Erythroblast (primary cell): ENCODE results near the gene CEP192.

ENCODE experiments used
- DNase-seq, 2 experiments: peaks; one replicate each; lab custom pipeline; 2025; lab: John Stamatoyannopoulos, UW
- GATA1 ChIP-seq: IDR thresholded peaks from 2 replicates; pipeline ENCODE4 v1.6.1; 2011; ENCODE audit warnings: low read depth, mild to moderate bottlenecking, control low read depth, low read length, moderate library complexity
- POLR2A ChIP-seq: IDR thresholded peaks from 2 replicates; pipeline ENCODE4 v1.6.1; 2011; ENCODE audit warnings: mild to moderate bottlenecking, low read length

Gene CEP192

DNA sequence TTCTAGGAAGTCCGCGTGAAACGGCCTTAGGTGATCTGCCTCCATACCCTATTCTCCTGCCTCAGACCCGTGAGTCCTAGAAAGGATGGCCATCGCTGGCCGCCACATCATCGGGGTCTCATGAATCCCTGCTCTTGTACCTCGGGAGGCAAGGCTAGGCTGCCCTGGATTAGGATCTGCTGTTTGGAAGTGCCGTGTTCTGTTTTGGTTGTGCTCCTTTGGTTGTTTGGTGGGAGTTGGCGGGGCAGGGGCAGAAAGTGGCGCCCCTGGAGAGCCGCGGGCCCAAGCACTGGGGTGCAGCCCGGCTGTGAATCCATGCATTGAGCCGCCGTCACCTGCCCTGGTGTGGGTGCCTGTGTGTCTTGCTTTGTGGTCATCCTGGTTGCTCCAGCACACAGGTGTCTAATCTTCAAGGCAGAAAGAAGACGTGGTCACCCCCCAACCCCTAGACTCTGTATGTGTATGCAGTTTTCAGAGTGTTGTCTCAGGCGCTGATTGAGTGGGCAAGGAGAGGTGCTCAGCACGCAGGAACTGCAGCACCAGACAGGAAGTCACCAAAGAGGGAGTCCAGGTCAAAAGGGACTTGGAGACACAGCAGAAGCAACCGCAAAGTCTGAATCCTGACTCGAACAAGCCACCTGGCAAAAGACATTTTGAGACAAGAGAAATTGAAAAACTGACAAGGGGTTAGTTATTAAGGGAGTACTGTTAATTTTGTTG is 147.4 kb downstream of the CEP192 start:
- no peak for DNase-seq
- TF ChIP-seq GATA1 (no peak), POLR2A (no peak)

DNA sequence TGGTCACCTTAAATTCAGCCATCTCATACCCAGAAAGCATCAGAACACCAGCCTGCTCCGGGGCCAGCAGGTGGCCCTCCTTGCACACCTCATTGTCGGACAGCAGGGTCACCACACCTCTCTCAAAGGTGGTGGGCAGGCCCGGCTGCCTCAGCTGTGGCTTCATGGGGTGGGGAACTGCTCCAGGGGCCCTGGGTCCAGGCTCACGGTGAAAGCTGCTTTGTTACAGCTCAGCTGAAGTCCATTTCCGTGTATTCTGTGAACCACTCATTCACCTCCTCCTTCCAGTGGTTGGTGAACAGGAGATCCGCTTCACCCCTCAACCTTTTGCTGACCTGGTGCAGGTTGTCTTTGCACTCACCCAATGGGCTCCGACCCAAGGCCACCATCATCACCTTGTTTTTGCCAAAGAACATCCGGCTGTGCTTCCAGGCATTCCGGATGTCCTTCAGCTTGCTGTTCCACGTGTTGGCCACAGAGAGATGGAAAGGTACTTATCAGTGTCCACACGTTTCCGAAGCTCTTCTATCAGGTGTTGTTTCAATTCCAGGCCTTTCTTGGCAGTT is 148.8 kb downstream of the CEP192 start:
- TF ChIP-seq POLR2A (no peak), GATA1 (no peak)
- DNase-seq: no peak

DNA sequence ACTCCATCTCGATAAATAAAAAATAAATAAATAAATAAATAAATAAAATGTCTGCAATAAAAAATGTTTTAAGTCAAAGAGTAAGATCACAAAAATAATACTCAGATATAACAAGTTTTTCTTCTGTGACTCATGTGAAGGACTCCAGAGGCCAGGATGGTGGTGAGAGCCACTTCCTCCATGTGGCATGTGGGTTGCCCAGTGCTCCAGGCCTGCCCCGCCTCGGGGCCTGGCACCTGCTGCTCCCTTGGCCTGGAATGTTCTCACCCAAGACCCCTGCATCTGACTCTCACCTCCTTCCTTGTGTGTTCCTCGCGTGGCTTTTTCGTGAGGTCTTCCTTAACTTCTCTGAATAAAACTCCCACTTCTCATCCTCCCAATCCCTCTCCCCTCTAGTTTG is 150.0 kb downstream of the CEP192 start:
- no peak for DNase-seq
- TF ChIP-seq GATA1 (no peak), POLR2A (no peak)

DNA sequence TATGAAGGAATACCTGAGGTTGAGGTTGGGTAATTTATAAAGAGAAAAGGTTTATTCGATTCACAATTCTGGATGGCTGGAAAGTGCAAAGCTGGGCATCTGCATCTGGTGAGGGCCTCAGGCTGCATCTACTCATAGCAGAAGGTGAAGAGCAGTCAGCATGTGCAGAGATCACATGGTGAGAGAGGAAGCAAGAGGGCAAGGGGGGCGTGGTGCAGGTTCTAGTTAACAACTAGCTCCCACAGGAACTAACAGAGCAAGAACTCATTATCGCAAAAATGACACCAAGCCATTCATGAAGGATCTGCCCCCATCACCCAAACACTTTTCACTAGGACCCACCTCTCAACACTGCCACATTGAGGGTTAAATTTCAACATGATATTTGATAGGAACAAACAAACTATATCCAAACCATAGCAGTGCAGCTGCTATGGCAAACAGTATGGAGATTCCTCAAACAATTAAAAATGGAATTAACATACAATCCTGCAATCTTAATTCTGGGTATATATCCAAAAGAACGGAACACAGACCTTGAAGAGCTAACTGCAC is 154.6 kb downstream of the CEP192 start:
- no peak for TF ChIP-seq GATA1
- DNase-seq: no peak

DNA sequence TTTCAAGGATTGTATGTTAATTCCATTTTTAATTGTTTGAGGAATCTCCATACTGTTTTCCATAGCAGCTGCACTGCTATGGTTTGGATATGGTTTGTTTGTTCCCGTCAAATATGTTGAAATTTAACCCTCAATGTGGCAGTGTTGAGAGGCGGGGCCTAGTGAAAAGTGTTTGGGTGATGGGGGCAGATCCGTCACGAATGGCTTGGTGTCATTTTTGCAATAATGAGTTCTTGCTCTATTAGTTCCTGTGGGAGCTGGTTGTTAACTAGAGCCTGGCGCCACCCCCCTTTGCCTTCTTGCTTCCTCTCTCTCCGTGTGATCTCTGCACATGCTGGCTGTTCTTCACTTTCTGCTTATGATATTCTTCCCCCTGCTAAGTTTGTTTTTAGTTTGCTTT is 156.0 kb downstream of the CEP192 start:
- TF ChIP-seq POLR2A (no peak), GATA1 (no peak)
- DNase-seq: no peak

DNA sequence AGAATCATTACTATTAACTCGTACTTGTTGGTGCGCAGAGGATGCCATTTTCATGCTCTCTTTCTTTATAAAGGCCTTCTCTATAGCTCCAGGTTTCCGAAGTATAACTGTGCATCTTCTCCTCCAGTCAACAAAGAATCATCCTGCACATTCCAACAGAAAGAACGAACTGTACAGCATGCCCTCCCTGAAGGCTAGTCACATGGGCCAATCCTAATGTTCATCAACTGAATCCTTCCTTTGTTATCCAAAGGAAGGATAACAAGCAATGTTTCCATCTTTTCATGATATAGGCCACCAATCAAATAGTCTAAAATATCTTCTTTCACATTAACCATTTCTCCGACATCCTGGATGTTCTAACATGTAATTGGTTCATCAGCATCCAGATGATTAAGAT is 160.5 kb downstream of the CEP192 start:
- TF ChIP-seq GATA1: no peak
- TF ChIP-seq POLR2A: no peak
- no peak for DNase-seq

DNA sequence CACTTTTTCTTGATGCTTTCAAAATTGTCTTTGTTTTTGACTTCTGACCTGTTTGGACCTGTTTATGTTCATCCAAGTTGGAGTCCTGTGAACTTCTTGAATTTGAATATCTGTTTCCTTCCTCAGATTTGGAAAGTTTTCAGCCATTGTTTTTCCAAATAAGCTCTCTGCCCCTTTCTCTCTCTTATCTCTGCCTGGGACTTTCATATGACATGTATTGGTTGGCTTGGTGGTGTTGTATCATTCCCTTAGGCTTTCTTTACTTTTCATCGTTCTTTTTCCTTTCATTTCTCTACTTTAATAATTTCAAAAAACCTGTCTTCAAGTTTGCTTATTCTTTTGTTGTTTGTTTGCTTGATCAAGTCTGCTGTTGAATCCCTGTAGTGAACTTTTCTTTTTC is 167.3 kb downstream of the CEP192 start:
- DNase-seq: no peak
- TF ChIP-seq POLR2A: no peak
- TF ChIP-seq GATA1: no peak

DNA sequence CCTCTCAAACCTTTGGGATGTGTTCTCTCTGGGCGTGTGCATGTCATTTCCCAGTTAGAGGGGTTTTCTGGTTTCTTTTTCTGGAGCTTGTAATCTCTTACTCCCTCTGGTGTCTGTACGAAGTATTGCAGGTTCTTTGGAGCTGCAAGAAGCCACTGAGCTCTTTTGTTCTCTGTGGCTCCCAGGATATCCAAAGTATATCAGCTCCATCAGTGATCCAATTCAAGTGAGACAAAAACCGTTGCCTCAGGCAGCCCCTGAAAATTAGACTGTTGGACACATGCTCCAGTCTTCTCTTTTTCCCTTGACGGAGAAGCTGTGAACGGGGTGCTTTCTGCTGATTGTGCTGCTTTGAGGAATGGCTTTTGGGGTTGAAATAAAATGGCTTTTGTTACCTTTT is 168.4 kb downstream of the CEP192 start:
- TF ChIP-seq GATA1 (no peak), POLR2A (no peak)
- DNase-seq: peak; percentile 70 to 82

DNA sequence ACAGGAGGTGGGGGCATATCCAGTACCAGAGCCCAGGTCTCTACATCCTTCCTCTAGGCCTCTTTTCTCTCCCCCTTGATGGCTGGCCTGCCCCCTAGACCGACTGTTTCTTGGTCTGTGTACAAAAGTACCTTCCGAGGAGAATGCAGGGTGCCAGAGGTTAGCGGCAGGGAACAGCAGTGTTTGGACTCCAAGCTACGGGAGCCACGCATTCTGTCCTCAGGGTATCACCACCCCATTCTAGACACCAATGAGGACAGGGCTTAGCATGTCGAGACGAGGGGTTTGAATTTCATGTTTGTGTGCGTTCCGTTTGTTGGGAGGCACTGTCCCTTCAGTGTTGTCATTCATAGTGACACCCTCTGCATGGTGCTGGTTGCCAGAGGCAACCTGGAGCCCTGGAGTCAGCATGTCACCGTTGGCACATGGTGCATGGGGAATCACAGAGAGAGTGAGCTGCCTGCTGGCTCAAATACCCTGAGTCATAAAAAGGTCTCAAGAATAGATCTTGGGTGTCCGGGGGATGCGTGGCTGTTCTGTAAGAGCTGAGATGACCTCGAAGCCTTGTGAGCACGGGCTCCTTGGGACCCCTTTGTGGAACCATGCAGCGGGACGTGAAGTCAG is 170.2 kb downstream of the CEP192 start:
- DNase-seq: no peak
- TF ChIP-seq POLR2A (no peak), GATA1 (no peak)

DNA sequence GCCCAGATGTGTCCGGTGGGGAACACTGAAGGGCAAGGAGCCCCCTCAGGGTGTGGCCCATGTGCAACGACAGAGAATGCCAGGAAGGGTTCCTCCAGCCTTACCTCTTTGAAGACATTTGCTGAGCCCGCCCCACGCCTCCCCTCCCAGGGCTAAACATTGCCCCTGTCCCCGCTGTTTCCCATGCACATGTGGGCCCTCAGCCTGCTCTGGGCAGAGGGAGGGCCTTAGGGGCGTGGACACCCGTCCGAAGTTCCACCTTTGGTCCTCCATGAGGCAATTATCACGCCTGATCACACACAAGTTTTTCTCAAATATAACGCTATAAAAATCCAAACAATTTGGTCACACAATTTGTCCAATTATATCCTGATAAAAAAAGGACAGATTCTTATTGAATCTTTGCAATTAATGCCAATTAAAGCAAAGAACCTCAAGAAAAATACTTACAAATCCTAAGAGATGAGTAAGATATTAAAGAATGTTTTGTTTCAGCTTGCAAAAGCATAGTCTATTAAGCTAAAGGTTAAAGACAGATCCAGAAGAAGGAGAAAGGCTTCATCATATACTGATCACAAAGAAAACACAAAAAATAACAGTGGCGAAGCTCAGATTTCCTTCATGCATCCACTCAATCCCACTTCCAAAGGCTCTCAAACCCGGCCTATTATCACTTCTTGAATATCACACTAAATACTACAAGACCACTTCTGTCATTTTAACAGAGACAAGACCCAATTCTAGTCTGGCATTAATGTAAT is 172.2 kb downstream of the CEP192 start:
- no peak for TF ChIP-seq GATA1
- TF ChIP-seq POLR2A: no peak
- DNase-seq: no peak

DNA sequence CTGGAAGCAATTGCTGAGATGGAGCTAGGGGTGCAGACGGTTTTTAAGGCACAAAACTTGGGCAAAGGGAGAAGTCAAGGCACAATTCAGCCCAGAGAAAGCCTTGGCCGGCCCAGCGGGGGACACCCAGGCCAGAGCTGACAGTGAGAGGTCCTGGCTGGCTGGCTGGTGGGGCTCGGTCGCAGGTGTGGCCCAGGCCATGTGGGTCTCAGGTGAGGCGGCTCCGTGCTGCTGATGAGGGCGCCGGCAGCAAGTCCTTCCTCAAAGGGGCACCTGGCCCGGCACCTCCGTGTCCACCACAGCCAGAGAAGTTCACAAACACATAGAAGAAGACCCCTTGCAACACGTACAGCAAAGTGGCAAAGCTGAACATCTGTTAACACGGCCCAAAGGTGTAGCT is 173.2 kb downstream of the CEP192 start:
- DNase-seq: no peak
- no peak for TF ChIP-seq POLR2A
- no peak for TF ChIP-seq GATA1

DNA sequence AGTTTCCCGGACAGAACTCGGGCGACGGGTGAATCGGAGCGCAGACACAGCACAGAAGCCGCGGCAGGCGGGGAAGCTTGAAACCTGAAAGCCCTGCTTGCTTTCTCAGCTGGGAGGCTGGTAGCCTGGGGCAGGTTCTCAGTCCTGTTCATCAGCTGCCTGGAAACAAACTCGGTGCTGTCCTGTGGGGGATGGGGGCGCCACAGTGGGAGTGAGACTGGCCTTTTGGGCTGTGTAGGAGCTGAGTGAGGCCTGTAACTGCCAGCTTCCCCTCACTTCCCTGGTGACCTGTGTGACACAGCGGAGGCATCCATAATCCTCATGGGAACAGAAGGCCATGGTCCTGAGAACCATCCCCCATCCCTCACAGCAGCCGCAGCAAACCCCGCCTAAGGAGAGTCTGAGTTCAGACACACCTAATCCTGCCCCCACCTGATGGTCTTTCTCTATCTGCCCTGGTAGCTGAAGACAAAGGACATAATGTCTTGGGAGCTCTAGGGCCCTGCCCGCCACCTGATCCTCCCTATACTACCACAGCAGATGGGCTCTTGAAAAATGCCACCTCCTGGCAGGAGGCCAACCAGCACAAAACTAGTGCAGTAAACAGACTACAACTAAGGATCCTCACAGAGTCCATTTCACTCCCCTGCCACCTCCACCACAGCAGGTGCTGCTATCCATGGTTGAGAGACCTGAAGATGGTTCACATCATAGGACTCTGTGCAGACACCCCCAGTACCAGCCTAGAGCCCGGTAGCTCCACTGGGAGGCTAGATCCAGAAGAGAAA is 174.7 kb downstream of the CEP192 start:
- DNase-seq: no peak
- no peak for TF ChIP-seq GATA1

DNA sequence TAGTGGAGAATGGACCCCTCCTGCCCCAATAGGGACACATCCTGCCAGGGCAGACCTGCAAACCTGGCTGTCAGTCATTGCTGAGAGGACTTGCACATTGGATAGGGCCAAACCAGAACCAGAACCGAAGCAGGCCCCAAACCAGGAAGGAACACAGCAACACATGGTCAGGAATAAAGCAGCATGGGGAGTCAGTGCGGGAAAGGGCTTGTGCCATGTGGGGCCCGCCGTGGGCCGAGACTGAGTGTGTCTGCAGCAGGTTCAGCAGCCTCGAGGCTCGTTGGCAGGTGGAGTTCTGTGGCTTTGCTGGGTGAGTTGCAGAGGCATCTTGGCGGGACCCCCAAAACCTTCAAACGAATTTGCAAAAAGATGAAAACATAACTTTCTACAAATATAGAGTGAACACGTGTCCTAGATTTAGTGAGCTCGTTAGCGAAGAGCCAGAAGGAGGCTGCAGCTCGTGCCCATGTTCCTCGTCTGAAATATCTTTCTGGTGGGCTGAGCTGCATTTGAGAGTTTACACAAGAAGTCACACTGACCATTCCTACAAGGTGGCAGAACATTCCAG is 182.5 kb downstream of the CEP192 start:
- TF ChIP-seq GATA1 (no peak), POLR2A (no peak)
- DNase-seq: no peak
